NB4 (cell line): ENCODE measurements around the gene EMC10.
A peak's percentile ranks its signal among the peaks of the same experiment; 100 is the strongest.

Source experiments
- DNase-seq: peaks from one replicate; pipeline ENCODE4 v3.0.0; 2010; ENCODE audit warnings: low read depth
- H3K4me3 ChIP-seq: one replicate; pipeline ENCODE4 v1.5.1; 2011; ENCODE audit warnings: mild to moderate bottlenecking, low read depth, low read length, moderate library complexity
- MYC ChIP-seq: IDR thresholded peaks from 2 replicates; pipeline ENCODE4 v1.6.1; 2011; ENCODE audit warnings: low read depth, low read length
- POLR2A ChIP-seq: IDR thresholded peaks from 2 replicates; pipeline ENCODE4 v1.6.1; 2011; ENCODE audit warnings: mild to moderate bottlenecking; ENCODE audit not compliant: insufficient read length; ENCODE audit errors: extremely low read depth
- TF ChIP-seq, protein P1 (sequence below): IDR thresholded peaks from 2 replicates; pipeline ENCODE4 v1.6.1; 2011; ENCODE audit warnings: low read depth, low read length
- TF ChIP-seq, protein P2 (sequence below): IDR thresholded peaks from one replicate; pipeline ENCODE4 v1.5.1; 2012; ENCODE audit warnings: low read depth, low read length

The EMC10 gene

GRCh38 chr19:50449236-50449899 is 26.9 kb upstream of the EMC10 start:
- H3K4me3 ChIP-seq: no peak overlapping the region
- TF ChIP-seq, protein P1, sequence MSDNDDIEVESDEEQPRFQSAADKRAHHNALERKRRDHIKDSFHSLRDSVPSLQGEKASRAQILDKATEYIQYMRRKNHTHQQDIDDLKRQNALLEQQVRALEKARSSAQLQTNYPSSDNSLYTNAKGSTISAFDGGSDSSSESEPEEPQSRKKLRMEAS: 0 out of 2 replicates have a peak, but pooled peaks have one; percentile 7
- no peak for TF ChIP-seq MYC
- no peak for TF ChIP-seq POLR2A
- TF ChIP-seq, protein P2, sequence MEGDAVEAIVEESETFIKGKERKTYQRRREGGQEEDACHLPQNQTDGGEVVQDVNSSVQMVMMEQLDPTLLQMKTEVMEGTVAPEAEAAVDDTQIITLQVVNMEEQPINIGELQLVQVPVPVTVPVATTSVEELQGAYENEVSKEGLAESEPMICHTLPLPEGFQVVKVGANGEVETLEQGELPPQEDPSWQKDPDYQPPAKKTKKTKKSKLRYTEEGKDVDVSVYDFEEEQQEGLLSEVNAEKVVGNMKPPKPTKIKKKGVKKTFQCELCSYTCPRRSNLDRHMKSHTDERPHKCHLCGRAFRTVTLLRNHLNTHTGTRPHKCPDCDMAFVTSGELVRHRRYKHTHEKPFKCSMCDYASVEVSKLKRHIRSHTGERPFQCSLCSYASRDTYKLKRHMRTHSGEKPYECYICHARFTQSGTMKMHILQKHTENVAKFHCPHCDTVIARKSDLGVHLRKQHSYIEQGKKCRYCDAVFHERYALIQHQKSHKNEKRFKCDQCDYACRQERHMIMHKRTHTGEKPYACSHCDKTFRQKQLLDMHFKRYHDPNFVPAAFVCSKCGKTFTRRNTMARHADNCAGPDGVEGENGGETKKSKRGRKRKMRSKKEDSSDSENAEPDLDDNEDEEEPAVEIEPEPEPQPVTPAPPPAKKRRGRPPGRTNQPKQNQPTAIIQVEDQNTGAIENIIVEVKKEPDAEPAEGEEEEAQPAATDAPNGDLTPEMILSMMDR: no peak
- DNase-seq: no peak

- DNase-seq: no peak
- no peak overlapping the region for H3K4me3 ChIP-seq
- TF ChIP-seq, protein P1: no peak
- TF ChIP-seq MYC (no peak), POLR2A (no peak)
- TF ChIP-seq, protein P2: no peak
These were observed 25.7 kb upstream of the EMC10 start for GRCh38 chr19:50450369-50451222.

DNA sequence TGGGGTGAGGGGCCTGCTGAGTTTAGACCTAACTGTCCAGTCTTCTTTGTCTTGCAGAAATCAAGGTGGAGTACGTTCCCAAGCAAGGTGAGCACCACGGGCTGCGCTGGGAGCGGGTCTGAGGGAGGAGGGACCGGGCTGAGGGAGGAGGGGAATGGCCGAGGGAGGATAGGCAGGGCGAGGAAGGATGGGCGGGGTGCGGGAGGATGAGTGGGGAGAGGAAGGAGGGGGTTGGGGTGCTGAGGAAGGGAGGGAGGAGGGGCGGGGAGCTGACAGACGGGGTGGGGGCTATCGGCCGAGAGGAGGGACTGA is 25.1 kb upstream of the EMC10 start:
- no peak for TF ChIP-seq MYC
- TF ChIP-seq, protein P2: no peak
- no peak for DNase-seq
- no peak overlapping the region for H3K4me3 ChIP-seq

GRCh38 chr19:50453243-50453642 is 23.1 kb upstream of the EMC10 start:
- H3K4me3 ChIP-seq: no peak overlapping the region
- TF ChIP-seq, protein P2: no peak
- TF ChIP-seq MYC (no peak), POLR2A (no peak)
- TF ChIP-seq, protein P1: no peak
- no peak for DNase-seq

- H3K4me3 ChIP-seq: no peak overlapping the region
- no peak for DNase-seq
- no peak for TF ChIP-seq MYC
- TF ChIP-seq, protein P2: no peak
- TF ChIP-seq, protein P1: no peak
These were observed 20.3 kb upstream of the EMC10 start for GRCh38 chr19:50455992-50456391.

GRCh38 chr19:50457300-50457699 is 19.0 kb upstream of the EMC10 start:
- DNase-seq: no peak
- H3K4me3 ChIP-seq: no peak overlapping the region
- TF ChIP-seq, protein P1: no peak
- TF ChIP-seq, protein P2: no peak
- TF ChIP-seq MYC (no peak), POLR2A (no peak)
